Measurements from ENCODE around the gene ECSCR.

GRCh38 chr5:139470821-139471300 is 8.3 kb upstream of the ECSCR start, which contains the start of gene SMIM33:
- no peak for TF ChIP-seq CTCF (tag by site-specific recombination; IDR thresholded peaks at IDR 0.05)
- TF ChIP-seq KLF9 (tag by site-specific recombination; IDR thresholded peaks at IDR 0.05; ENCODE audit: low read depth): no peak
- no peak for TF ChIP-seq ZNF501 (tag by site-specific recombination; IDR thresholded peaks at IDR 0.05)
- no peak for TF ChIP-seq ZBTB1 (tag by site-specific recombination; IDR thresholded peaks at IDR 0.05)
- TF ChIP-seq YY1 (tag by site-specific recombination; IDR thresholded peaks at IDR 0.05): no peak
- TF ChIP-seq ZBTB49 (tag by site-specific recombination; IDR thresholded peaks at IDR 0.05; ENCODE audit: low read depth): no peak
- TF ChIP-seq ZNF571 (tag by site-specific recombination; IDR thresholded peaks at IDR 0.05): no peak
- no peak for TF ChIP-seq ZNF843 (tag by site-specific recombination; IDR thresholded peaks at IDR 0.05)
- TF ChIP-seq ZNF133 (tag by site-specific recombination; IDR thresholded peaks at IDR 0.05): no peak
- no peak for TF ChIP-seq ZNF2 (tag by site-specific recombination; IDR thresholded peaks at IDR 0.05)
- no peak for TF ChIP-seq ZNF10 (tag by site-specific recombination; IDR thresholded peaks at IDR 0.05)
- no peak for TF ChIP-seq ZNF239 (tag by site-specific recombination; IDR thresholded peaks at IDR 0.05)
